Measurements from ENCODE around the gene MAK.

DNA sequence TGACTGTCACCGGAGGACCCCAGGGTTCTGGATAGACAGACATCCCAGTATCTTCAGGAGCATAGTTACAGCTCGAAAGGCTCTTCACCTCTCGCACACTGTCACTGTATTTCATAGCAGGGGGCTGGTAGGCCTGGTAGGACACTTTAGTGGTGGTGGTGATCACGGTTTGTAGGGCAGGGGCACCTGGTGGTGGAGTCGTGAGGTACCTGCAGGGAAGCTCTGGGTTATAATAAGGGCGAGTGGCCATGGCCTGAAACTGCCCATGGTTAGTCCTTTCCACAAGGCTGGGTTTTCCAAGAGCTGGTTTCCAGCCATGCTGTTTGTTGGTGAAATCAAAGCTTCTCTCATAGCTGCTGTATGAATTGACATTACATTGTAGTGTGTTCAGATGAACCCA lies 35.9 kb upstream of the MAK start:
- no peak for TF ChIP-seq CTCF (IDR thresholded peaks at IDR 0.05 in 4 of 5, conservative IDR thresholded peaks at IDR 0.05 in 1 of 5)
- TF ChIP-seq POLR2A (IDR thresholded peaks at IDR 0.05), result no peak

All from gastrocnemius medialis (tissue), 4 donors.